SH-SY5Y (cell line): Measurements from ENCODE around the gene TKTL1.

Experiments
- GATA2 ChIP-seq: IDR thresholded peaks from 2 replicates; pipeline ENCODE4 v1.6.1; 2011; ENCODE audit warnings: mild to moderate bottlenecking, low read depth, low read length
- GATA3 ChIP-seq: IDR thresholded peaks from 2 replicates; pipeline ENCODE4 v1.6.1; 2011; ENCODE audit warnings: low read depth, mild to moderate bottlenecking, low read length, moderate library complexity

TKTL1 gene

DNA sequence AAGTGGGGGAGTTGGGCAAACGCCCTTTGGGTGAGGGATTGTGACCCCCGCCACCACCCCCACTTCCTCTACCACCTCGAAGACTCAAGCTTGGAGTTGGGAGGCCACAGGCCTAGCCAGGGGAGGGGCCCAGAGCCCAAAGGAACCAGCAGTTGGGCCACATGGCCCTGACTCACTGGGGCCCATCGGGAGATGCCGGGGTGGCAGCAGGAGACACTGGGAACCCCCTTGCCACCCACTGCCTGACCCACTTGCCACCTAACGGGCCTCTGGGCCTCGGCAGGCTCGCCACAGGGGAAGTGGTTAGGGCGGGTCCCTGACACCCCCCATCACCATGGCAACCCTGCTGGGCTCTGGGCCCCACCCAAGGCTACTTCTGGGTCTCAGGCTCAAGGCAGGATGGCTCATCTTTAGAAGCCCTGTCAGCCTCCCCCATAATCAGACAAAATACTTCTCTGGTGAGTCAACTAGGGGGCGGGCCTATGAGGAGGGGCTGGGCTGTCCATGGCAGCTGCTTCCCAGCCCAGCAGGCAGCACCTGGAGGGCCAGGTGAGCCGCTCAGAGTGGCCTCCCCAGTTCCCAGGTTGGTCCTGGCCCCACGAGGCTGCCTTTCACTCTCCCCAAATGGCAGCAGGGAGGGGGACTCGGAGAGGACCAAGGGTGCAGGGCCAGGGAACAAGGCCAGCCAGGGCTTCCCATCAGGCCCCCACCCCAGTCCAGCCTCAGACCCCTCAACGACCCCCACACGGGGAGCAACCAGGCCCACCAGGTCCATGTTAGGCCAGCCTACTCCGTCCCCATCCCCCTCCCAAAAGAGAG lies 73.2 kb downstream of the TKTL1 start:
- TF ChIP-seq GATA2 (no peak), GATA3 (no peak)

- no peak for TF ChIP-seq GATA3
- TF ChIP-seq GATA2 = no peak
Measured at GRCh38 chrX:154369449-154370299, 74.1 kb downstream of the TKTL1 start.

GRCh38 chrX:154370300-154371016 lies 74.9 kb downstream of the TKTL1 start:
- no peak for TF ChIP-seq GATA2
- TF ChIP-seq GATA3 = no peak

DNA sequence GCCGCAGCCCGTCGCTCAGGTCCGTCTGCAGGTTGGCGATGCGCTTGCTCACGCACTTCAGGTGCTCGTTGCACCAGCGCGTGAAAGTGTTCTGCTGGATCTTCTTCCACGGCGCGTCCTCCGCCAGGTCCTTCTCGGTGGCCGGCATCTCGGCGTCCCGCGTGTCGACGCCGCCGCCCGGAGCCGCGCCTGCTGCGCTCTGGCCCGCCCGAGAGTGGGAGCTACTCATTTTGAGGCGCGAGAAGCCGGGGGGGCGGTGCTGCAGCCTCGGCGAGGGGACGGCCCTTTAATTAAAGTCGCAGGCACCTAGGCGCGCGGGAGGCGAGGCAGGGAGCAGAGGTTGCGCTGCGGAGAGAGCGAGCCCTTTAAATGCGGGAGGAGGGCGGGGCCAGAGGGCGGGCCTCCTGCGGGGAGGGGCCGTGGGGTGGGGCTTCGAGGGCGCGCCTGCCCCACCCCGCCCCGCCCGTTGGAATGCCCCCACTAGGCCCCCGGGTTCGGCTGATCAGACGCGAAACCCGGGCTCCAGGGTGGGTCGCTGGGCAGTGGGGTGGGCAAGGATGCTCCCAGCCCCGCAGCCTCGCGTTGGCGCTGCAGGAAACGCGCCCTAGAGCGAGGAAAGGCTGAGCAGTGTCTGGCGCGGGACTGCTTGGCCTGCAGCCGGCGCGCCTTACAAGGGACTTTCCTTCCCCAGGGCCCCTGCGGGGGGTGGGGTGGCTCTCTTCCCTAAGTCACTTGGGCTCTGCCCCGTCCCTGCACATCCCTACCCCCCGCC lies 75.6 kb downstream of the TKTL1 start:
- TF ChIP-seq GATA2 (no peak), GATA3 (no peak)

GRCh38 chrX:154371789-154372300 lies 76.2 kb downstream of the TKTL1 start:
- no peak for TF ChIP-seq GATA3
- TF ChIP-seq GATA2 = no peak

GRCh38 chrX:154372612-154373022 lies 77.0 kb downstream of the TKTL1 start:
- TF ChIP-seq GATA3 (no peak), GATA2 (no peak)

GRCh38 chrX:154373340-154374306 lies 78.0 kb downstream of the TKTL1 start:
- TF ChIP-seq GATA3 = no peak
- TF ChIP-seq GATA2 = no peak

- TF ChIP-seq GATA2 = no peak
- TF ChIP-seq GATA3 = no peak
Measured at GRCh38 chrX:154374313-154375155, 78.9 kb downstream of the TKTL1 start, which contains the start of gene FLNA. Gene FLNA, minus strand, starts transcription at chrX:154374634. Its CDS starts 3,389 bp downstream, at chrX:154371245.

DNA sequence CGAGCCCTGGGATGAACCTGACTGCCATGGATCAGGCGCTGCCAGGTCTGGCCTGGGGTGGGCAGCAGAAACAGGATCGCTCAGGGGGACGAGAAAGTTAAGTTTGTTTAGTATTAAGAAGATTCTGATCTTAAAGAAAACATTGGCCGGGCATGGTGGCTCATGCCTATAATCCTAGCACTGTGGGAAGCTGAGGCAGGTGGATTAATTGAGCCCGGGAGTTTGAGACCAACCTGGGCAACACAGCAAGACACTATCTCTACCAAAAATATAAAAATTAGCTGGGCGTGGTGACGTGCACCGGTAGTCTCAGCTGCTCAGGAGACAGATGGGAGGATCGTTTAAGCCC lies 79.5 kb downstream of the TKTL1 start:
- TF ChIP-seq GATA3 = no peak
- TF ChIP-seq GATA2 = no peak

DNA sequence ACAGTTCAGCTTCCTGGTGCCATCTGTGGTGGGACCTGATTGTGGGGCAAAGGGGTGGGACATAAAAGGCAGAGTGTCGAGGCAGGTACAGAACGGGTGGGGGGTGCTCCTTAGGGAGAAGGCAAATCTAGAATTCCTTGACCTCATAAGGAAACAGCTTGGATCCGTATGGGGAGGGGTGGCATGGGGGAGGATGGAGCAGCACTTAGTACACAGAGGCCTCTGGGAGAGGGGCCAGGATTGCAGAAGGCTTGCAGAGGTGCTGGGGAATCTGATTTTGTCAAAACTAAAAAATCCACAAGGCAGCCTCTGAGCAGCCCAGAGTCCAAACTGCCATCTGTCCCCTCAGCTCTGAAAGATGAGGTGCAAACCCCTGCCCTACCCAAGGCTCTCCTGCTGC lies 81.2 kb downstream of the TKTL1 start:
- no peak for TF ChIP-seq GATA3

- TF ChIP-seq GATA3 (no peak), GATA2 (no peak)
Measured at GRCh38 chrX:154378059-154378798, 82.6 kb downstream of the TKTL1 start.
